AG20443 (cell line): ENCODE data around the gene OSBPL7.

ENCODE experiments used
- DNase-seq: peaks from one replicate; pipeline ENCODE4 v3.0.0; 2012; ENCODE audit warnings: low spot score, mixed read lengths

OSBPL7 gene

GRCh38 chr17:47821424-47822391, at the start of gene OSBPL7:
OSBPL7 (minus strand) TSS chr17:47821794; CDS start chr17:47820278, 1,516 bp downstream.
- peak; percentile 89 for DNase-seq

- no peak for DNase-seq
Observed at GRCh38 chr17:47871048-47871447, 49.5 kb upstream of the OSBPL7 start.

GRCh38 chr17:47870056-47870455, 48.5 kb upstream of the OSBPL7 start:
- DNase-seq: no peak

GRCh38 chr17:47869114-47869513, 47.5 kb upstream of the OSBPL7 start:
- no peak for DNase-seq

GRCh38 chr17:47867813-47868533, 46.4 kb upstream of the OSBPL7 start:
- DNase-seq: no peak

- no peak for DNase-seq
Observed at GRCh38 chr17:47866941-47867340, 45.3 kb upstream of the OSBPL7 start.

- DNase-seq: no peak
Observed at GRCh38 chr17:47864791-47865216, 43.2 kb upstream of the OSBPL7 start.

- DNase-seq: peak; percentile 86
Observed at GRCh38 chr17:47862621-47863440, 41.2 kb upstream of the OSBPL7 start.

- DNase-seq: no peak
Observed at GRCh38 chr17:47860386-47860785, 38.8 kb upstream of the OSBPL7 start.

- DNase-seq: no peak
Observed at GRCh38 chr17:47857551-47858455, 36.2 kb upstream of the OSBPL7 start.

GRCh38 chr17:47856830-47857229, 35.2 kb upstream of the OSBPL7 start:
- DNase-seq: no peak

GRCh38 chr17:47855737-47856136, 34.1 kb upstream of the OSBPL7 start:
- DNase-seq: no peak

- no peak for DNase-seq
Observed at GRCh38 chr17:47853616-47854015, 32.0 kb upstream of the OSBPL7 start.

GRCh38 chr17:47852113-47852949, 30.7 kb upstream of the OSBPL7 start:
- no peak for DNase-seq

- no peak for DNase-seq
Observed at GRCh38 chr17:47851764-47852112, 30.1 kb upstream of the OSBPL7 start.

- DNase-seq: peak; percentile 86
Observed at GRCh38 chr17:47850692-47851573, 29.3 kb upstream of the OSBPL7 start, which contains the start of gene SP6. SP6 (minus strand) TSS chr17:47851163; CDS start chr17:47848429, 2,734 bp downstream.

- DNase-seq: no peak
Observed at GRCh38 chr17:47850373-47850691, 28.7 kb upstream of the OSBPL7 start.

- DNase-seq: no peak
Observed at GRCh38 chr17:47848198-47848513, 26.6 kb upstream of the OSBPL7 start.
